Measurements from ENCODE around the gene COG7.

DNA sequence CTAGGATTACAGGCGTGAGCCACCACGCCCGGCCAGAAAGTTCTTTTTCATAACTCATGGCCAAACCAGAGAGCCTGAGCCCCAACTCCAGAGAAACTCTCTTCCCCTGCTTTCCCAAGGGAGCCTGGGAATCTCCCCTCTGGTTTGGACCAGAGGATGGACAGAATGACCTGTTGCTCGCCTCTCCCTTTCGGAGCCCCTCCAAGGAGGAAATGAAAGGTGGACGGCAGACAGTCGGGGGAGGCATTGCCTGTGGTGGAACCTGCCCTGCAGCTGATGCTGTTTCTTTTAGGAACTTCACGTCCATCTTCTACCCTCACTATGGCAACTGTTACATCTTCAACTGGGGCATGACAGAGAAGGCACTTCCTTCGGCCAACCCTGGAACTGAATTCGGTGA, 85.4 kb downstream of the COG7 start:
- TF ChIP-seq, protein P1, sequence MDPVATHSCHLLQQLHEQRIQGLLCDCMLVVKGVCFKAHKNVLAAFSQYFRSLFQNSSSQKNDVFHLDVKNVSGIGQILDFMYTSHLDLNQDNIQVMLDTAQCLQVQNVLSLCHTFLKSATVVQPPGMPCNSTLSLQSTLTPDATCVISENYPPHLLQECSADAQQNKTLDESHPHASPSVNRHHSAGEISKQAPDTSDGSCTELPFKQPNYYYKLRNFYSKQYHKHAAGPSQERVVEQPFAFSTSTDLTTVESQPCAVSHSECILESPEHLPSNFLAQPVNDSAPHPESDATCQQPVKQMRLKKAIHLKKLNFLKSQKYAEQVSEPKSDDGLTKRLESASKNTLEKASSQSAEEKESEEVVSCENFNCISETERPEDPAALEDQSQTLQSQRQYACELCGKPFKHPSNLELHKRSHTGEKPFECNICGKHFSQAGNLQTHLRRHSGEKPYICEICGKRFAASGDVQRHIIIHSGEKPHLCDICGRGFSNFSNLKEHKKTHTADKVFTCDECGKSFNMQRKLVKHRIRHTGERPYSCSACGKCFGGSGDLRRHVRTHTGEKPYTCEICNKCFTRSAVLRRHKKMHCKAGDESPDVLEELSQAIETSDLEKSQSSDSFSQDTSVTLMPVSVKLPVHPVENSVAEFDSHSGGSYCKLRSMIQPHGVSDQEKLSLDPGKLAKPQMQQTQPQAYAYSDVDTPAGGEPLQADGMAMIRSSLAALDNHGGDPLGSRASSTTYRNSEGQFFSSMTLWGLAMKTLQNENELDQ (tag by site-specific recombination; IDR thresholded peaks at IDR 0.05; ENCODE audit: low read depth), result no peak
- TF ChIP-seq, protein P2, sequence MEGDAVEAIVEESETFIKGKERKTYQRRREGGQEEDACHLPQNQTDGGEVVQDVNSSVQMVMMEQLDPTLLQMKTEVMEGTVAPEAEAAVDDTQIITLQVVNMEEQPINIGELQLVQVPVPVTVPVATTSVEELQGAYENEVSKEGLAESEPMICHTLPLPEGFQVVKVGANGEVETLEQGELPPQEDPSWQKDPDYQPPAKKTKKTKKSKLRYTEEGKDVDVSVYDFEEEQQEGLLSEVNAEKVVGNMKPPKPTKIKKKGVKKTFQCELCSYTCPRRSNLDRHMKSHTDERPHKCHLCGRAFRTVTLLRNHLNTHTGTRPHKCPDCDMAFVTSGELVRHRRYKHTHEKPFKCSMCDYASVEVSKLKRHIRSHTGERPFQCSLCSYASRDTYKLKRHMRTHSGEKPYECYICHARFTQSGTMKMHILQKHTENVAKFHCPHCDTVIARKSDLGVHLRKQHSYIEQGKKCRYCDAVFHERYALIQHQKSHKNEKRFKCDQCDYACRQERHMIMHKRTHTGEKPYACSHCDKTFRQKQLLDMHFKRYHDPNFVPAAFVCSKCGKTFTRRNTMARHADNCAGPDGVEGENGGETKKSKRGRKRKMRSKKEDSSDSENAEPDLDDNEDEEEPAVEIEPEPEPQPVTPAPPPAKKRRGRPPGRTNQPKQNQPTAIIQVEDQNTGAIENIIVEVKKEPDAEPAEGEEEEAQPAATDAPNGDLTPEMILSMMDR (tag by site-specific recombination; IDR thresholded peaks at IDR 0.05), result no peak
- TF ChIP-seq, protein P3, sequence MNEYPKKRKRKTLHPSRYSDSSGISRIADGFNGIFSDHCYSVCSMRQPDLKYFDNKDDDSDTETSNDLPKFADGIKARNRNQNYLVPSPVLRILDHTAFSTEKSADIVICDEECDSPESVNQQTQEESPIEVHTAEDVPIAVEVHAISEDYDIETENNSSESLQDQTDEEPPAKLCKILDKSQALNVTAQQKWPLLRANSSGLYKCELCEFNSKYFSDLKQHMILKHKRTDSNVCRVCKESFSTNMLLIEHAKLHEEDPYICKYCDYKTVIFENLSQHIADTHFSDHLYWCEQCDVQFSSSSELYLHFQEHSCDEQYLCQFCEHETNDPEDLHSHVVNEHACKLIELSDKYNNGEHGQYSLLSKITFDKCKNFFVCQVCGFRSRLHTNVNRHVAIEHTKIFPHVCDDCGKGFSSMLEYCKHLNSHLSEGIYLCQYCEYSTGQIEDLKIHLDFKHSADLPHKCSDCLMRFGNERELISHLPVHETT (tag by site-specific recombination; IDR thresholded peaks at IDR 0.05), result no peak
- TF ChIP-seq YY1 (tag by site-specific recombination; IDR thresholded peaks at IDR 0.05) (no peak), ZNF561 (tag by site-specific recombination; IDR thresholded peaks at IDR 0.05; ENCODE audit: borderline replicate concordance) (no peak), ZNF211 (tag by site-specific recombination; IDR thresholded peaks at IDR 0.05; ENCODE audit: low read depth) (no peak), ZNF629 (tag by site-specific recombination; IDR thresholded peaks at IDR 0.05) (no peak)
- TF ChIP-seq, protein P4, sequence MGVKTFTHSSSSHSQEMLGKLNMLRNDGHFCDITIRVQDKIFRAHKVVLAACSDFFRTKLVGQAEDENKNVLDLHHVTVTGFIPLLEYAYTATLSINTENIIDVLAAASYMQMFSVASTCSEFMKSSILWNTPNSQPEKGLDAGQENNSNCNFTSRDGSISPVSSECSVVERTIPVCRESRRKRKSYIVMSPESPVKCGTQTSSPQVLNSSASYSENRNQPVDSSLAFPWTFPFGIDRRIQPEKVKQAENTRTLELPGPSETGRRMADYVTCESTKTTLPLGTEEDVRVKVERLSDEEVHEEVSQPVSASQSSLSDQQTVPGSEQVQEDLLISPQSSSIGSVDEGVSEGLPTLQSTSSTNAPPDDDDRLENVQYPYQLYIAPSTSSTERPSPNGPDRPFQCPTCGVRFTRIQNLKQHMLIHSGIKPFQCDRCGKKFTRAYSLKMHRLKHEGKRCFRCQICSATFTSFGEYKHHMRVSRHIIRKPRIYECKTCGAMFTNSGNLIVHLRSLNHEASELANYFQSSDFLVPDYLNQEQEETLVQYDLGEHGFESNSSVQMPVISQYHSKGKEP (tag by site-specific recombination; IDR thresholded peaks at IDR 0.05), result no peak
